Fibroblast of lung (primary cell): ENCODE results near the gene DHX35. TPM values are rescaled to one million over a fixed set of nuclear protein-coding genes. Genes with fewer than 3 reads are reported as not detected.
A peak's percentile ranks its signal among the peaks of the same experiment; 100 is the strongest.

ENCODE experiments used
- DNase-seq, 2 donors: peaks; one replicate each; pipeline versions ENCODE4 v3.0.0 to v3.0.0-alpha.2; 2010; ENCODE audit warnings: low read depth in 2 of 2
- H2AFZ ChIP-seq: 2 replicates; pipeline ENCODE4 v1.5.1; 2012; ENCODE audit warnings: low read length, control low read depth, inconsistent platforms
- H3K27ac ChIP-seq: 2 replicates; pipeline ENCODE4 v1.5.1; 2011; ENCODE audit warnings: low read length, control low read depth; ENCODE audit not compliant: insufficient read depth
- H3K27me3 ChIP-seq: 2 replicates; pipeline ENCODE4 v1.5.1; 2011; ENCODE audit warnings: mild to moderate bottlenecking, low read length; ENCODE audit not compliant: control insufficient read depth, insufficient read depth
- H3K36me3 ChIP-seq: 2 replicates; pipeline ENCODE4 v1.5.1; 2011; ENCODE audit warnings: low read length; ENCODE audit not compliant: control insufficient read depth, insufficient read depth
- H3K4me1 ChIP-seq: 2 replicates; pipeline ENCODE4 v1.5.1; 2011; ENCODE audit warnings: low read length; ENCODE audit not compliant: control insufficient read depth, insufficient read depth; ENCODE audit errors: extremely low read depth
- H3K4me2 ChIP-seq: 2 replicates; pipeline ENCODE4 v1.5.1; 2011; ENCODE audit warnings: low read length, control low read depth; ENCODE audit not compliant: insufficient read depth; ENCODE audit errors: extremely low read depth
- H3K4me3 ChIP-seq, 4 experiments: fragments of 200-600 bp in 1 of 4; sonication (generic) in 1 of 4; replicated peaks in 1 of 4; 2 replicates each; pipeline ENCODE4 v1.5.1; 2011 to 2016; ENCODE audit warnings: low read length in 4 of 4, low read depth in 3 of 4, mild to moderate bottlenecking in 3 of 4, control low read depth in 2 of 4, inconsistent platforms in 1 of 4, mixed read lengths in 1 of 4; ENCODE audit not compliant: insufficient read depth in 1 of 4; ENCODE audit errors: control extremely low read depth in 1 of 4
- H3K79me2 ChIP-seq: 2 replicates; pipeline ENCODE4 v1.5.1; 2012; ENCODE audit warnings: mild to moderate bottlenecking, low read length, inconsistent platforms; ENCODE audit not compliant: control insufficient read depth, insufficient read depth
- H3K9ac ChIP-seq: 2 replicates; pipeline ENCODE4 v1.5.1; 2011; ENCODE audit warnings: mild to moderate bottlenecking, low read length, control low read depth; ENCODE audit not compliant: insufficient read depth
- H3K9me3 ChIP-seq: 2 replicates; pipeline ENCODE4 v1.5.1; 2012; ENCODE audit warnings: low read depth, low read length; ENCODE audit not compliant: control insufficient read depth, insufficient read depth
- H4K20me1 ChIP-seq: 2 replicates; pipeline ENCODE4 v1.5.1; 2011; ENCODE audit warnings: low read length; ENCODE audit not compliant: control insufficient read depth, insufficient read depth; ENCODE audit errors: extremely low read depth
- CTCF ChIP-seq, 2 donors: IDR thresholded peaks in 1 of 2; conservative IDR thresholded peaks in 1 of 2; 1 replicate in 1 of 2; 2 replicates in 1 of 2; pipeline ENCODE4 v1.5.1; 2011 to 2012; ENCODE audit warnings: low read length in 2 of 2, control low read depth in 1 of 2, inconsistent platforms in 1 of 2, low read depth in 1 of 2, mild to moderate bottlenecking in 1 of 2
- EZH2 ChIP-seq: IDR thresholded peaks from 2 replicates; pipeline ENCODE4 v1.5.1; 2012; ENCODE audit warnings: low read length, control low read depth, mild to moderate bottlenecking; ENCODE audit errors: missing control alignments
- polyA plus RNA-seq, 2 donors: library from polyadenylated mRNA; depleted of rRNA in 1 of 2; stranded (reverse) in 1 of 2; unstranded in 1 of 2; fragments of >200 nt; gene quantifications; 2 replicates each; pipeline ENCODE4 v1.2.1, GENCODE V29; 2011 to 2012; ENCODE audit warnings: missing spikeins in 1 of 2
- total RNA-seq: library from RNA; depleted of rRNA; stranded (reverse); fragments of >200 nt; gene quantifications from 2 replicates; pipeline ENCODE4 v1.2.1, GENCODE V29; 2014

DHX35 gene
- total and polyA plus RNA-seq, 2 donors (not counting 1 experiment from before 2014, with no cell fraction given) = 11.4 to 12.1 TPM

- no peaks in the 10 kb centered on the region for H3K36me3 ChIP-seq
- no peaks in the 10 kb centered on the region for H4K20me1 ChIP-seq
- H3K4me3 ChIP-seq = peak within 1 kb of the TSS; percentile 55 to 87 (median 84)
- H3K27ac ChIP-seq = peak within 1 kb of the TSS; percentile 71
- peak within 1 kb of the TSS; percentile 80 for H3K4me2 ChIP-seq
- peak within 1 kb of the TSS; percentile 60 for H2AFZ ChIP-seq
- peak; percentile 97 to 99 for DNase-seq
- no peaks in the 10 kb centered on the region for H3K9me3 ChIP-seq
- peaks cover 9% of the 10 kb centered on the region for H3K4me1 ChIP-seq
- H3K9ac ChIP-seq = peak within 1 kb of the TSS; percentile 73
- TF ChIP-seq EZH2 (no peak), CTCF (conservative IDR thresholded peaks at IDR 0.05 in 1 of 2, IDR thresholded peaks at IDR 0.05 in 1 of 2; ENCODE audit: low read depth in 1 of 2, low read length in 2 of 2) (no peak)
- peaks cover 49% of the 10 kb centered on the region for H3K79me2 ChIP-seq
- peaks cover 4% of the 10 kb centered on the region for H3K27me3 ChIP-seq
These were observed 35.8 kb upstream of the DHX35 start, which contains the start of gene FAM83D for GRCh38 chr20:38926142-38926933. FAM83D (plus strand) TSS chr20:38926417; CDS start chr20:38926443, 26 bp downstream.

- peak overlapping the region; percentile 73 for H3K9ac ChIP-seq
- no peaks in the 10 kb centered on the region for H3K36me3 ChIP-seq
- TF ChIP-seq CTCF (conservative IDR thresholded peaks at IDR 0.05 in 1 of 2, IDR thresholded peaks at IDR 0.05 in 1 of 2; ENCODE audit: low read depth in 1 of 2, low read length in 2 of 2) = no peak
- TF ChIP-seq EZH2 = no peak
- peak overlapping the region; percentile 71 for H3K27ac ChIP-seq
- DNase-seq = peak; percentile 18 to 50
- H3K27me3 ChIP-seq = no peaks in the 10 kb centered on the region
- peaks cover 9% of the 10 kb centered on the region for H3K4me1 ChIP-seq
- H3K9me3 ChIP-seq = no peaks in the 10 kb centered on the region
- H3K4me3 ChIP-seq = peak overlapping the region; percentile 55 to 87 (median 84)
- peaks cover 56% of the 10 kb centered on the region for H3K79me2 ChIP-seq
- no peaks in the 10 kb centered on the region for H4K20me1 ChIP-seq
- H3K4me2 ChIP-seq = peak overlapping the region; percentile 80
- H2AFZ ChIP-seq = peak overlapping the region; percentile 60
These were observed 35.1 kb upstream of the DHX35 start for GRCh38 chr20:38926934-38927616.

- Histone ChIP-seq H4K20me1 (no peaks in the 10 kb centered on the region), H3K36me3 (no peaks in the 10 kb centered on the region), H3K9me3 (no peaks in the 10 kb centered on the region), H3K4me3 (peak overlapping the region; percentile 40 to 87 (median 56)), H2AFZ (no peak overlapping the region), H3K4me1 (peaks cover 15% of the 10 kb centered on the region), H3K27me3 (no peaks in the 10 kb centered on the region), H3K79me2 (peaks cover 66% of the 10 kb centered on the region), H3K9ac (no peak overlapping the region), H3K27ac (no peak overlapping the region), H3K4me2 (peak overlapping the region; percentile 92)
- TF ChIP-seq CTCF (conservative IDR thresholded peaks at IDR 0.05 in 1 of 2, IDR thresholded peaks at IDR 0.05 in 1 of 2; ENCODE audit: low read depth in 1 of 2, low read length in 2 of 2) (no peak), EZH2 (no peak)
- no peak for DNase-seq
These were observed 34.1 kb upstream of the DHX35 start for GRCh38 chr20:38927902-38928578.
